Measurements from ENCODE around the gene PSMB3.

DNA sequence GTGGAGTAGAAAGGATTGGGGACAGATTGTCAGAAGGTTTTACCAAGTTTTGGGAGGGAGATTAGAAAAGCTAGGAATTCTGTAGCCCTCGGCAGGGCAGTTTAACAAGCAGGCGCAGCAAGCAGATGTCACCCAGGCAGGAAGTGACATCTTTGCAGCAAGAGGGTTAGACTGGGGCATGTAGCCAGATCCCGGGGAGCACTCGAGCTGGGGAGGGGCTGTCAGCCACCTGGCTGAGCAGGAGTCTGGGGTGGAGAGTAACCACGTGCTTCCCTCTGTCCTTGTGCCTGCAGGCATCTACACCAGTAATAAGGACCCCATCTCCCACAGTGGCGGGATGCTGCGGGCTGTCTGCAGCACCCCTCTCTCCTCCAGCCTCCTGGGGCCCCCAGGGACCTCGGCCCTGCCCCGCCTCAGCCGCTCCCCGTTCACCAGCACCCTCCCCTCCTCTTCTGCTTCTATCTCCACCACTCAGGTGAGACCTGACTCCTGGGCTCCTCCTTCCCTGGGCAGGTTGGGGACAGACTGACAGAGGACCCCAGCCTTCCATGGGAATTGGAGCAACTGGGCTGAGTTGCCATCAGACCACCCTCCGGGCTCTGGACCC lies 35.3 kb upstream of the PSMB3 start:
- no peak for TF ChIP-seq GATA2 (IDR thresholded peaks at IDR 0.05; ENCODE audit: low read depth, low read length)
- TF ChIP-seq GATA3 (IDR thresholded peaks at IDR 0.05; ENCODE audit: low read depth, low read length): no peak
